ENCODE results near the gene LCN10.

GRCh38 chr9:136707011-136707410 is 35.7 kb downstream of the LCN10 start:
- TF ChIP-seq CTCF (IDR thresholded peaks at IDR 0.05), result no peak
- TF ChIP-seq POLR2A (IDR thresholded peaks at IDR 0.05), result no peak

All from lower leg skin (tissue), 3 donors.